ENCODE results near the gene DNM2. TPM values are rescaled to one million over a fixed set of nuclear protein-coding genes. Genes with fewer than 3 reads are reported as not detected.
"Not testable (repeated sequence)": the region's sequence is repeated elsewhere in the genome, so short reads cannot be mapped to it uniquely, and the experiment has no call there.

DNM2 gene
- total RNA-seq, 3 donors from 2014 or later: 318 to 602 (median 562) TPM

GRCh38 chr19:10832939-10833296 lies 115.0 kb downstream of the DNM2 start:
- H3K9me3 ChIP-seq: peaks cover 2% of the 10 kb centered on the region
- intact Hi-C loops (cut with DNase I, micrococcal nuclease): no loop called here
- H3K4me3 ChIP-seq: no peak overlapping the region
- ATAC-seq: no peak
- peaks cover 7% of the 10 kb centered on the region for H3K4me1 ChIP-seq (ENCODE audit: low read depth)
- TF ChIP-seq, protein P1, sequence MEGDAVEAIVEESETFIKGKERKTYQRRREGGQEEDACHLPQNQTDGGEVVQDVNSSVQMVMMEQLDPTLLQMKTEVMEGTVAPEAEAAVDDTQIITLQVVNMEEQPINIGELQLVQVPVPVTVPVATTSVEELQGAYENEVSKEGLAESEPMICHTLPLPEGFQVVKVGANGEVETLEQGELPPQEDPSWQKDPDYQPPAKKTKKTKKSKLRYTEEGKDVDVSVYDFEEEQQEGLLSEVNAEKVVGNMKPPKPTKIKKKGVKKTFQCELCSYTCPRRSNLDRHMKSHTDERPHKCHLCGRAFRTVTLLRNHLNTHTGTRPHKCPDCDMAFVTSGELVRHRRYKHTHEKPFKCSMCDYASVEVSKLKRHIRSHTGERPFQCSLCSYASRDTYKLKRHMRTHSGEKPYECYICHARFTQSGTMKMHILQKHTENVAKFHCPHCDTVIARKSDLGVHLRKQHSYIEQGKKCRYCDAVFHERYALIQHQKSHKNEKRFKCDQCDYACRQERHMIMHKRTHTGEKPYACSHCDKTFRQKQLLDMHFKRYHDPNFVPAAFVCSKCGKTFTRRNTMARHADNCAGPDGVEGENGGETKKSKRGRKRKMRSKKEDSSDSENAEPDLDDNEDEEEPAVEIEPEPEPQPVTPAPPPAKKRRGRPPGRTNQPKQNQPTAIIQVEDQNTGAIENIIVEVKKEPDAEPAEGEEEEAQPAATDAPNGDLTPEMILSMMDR (IDR thresholded peaks at IDR 0.05): no peak
- peaks cover 15% of the 10 kb centered on the region for H3K36me3 ChIP-seq (ENCODE audit: low read depth)
- DNase-seq: no peak

DNA sequence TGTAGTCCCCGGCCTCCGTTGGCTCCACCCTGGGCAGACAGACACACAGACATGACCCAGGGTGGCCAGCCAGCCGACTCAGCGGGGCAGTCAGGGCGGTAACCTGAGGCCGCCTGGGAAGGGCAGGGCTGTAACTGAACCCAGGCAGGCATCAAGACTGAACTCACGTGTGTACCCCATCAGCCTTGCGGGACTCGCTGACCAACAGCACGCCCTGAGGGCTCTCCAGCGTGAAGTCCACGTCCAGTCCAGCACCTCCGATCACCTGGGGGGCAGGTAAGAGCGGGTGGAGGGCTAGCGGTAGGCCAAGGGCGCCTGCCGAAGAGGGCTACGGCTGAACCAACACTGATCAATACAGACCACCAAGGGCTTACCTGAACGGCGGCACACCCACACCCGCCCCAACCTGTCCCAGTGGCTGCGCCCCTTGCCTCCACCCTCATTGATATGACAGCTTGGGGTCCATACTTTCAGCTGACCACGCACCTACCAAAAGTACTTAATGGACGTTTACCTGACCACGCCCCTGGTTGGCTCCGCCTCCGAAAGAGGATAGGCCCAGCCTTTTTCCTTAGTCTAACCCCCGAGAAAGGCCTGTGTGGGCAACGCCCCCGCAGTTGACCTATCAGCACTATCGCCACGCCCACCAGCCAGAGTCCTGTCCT lies 117.3 kb downstream of the DNM2 start:
- DNase-seq (peak in 1 of 3 donors; percentile 100), ATAC-seq (peak; percentile 25)
- Histone ChIP-seq H3K36me3 (ENCODE audit: low read depth) (peaks cover 9% of the 10 kb centered on the region), H3K4me3 (peak overlapping the region; percentile 47), H3K4me1 (ENCODE audit: low read depth) (peaks cover 7% of the 10 kb centered on the region), H3K9me3 (peaks cover 2% of the 10 kb centered on the region)
- TF ChIP-seq, protein P1 (IDR thresholded peaks at IDR 0.05): no peak
- intact Hi-C loops (cut with DNase I, micrococcal nuclease): no loop called here

DNA sequence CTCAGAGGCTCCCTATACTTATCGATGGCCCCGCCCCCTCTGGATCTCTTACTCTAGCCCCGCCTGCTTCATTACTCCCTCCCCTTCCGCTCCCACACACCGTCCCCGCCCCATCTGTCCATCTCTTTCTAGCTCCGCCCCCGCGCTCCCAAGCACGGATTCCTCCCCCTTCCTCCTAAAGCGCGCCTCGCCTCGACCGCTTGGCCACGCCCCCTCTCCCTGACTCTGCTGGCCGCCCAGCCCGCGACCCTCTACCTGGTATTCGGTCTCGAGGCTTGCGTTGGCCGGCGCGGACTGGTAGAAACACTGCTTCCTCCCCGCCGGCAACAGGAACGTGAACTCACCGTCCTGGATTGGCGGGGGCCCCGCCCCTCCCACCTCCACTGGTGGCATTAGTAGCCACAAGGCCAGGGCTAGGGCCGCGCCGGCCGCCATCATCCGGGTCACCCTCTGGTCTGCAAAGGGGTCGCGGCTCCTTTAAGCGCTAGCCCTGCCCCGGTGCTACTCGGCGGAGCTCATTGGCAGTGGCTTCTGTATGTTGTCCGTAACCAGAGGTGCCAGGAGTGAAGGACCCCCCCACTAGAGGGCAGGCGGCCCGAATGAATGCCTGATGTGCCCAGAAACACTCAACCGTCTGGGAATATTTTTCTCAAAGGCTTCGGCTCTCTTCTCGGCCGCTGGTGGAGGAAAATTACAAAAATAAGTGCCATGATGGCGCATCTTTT lies 118.0 kb downstream of the DNM2 start, which contains the start of gene TMED1:
Gene TMED1, minus strand, starts transcription at position 459 of the 725 bp plus-strand sequence. Its CDS starts 21 bp downstream, at position 438.
- ATAC-seq (peak; percentile 89), DNase-seq (peak; percentile 95 to 100 (median 98))
- Histone ChIP-seq H3K4me3 (peak within 1 kb of the TSS; percentile 47), H3K9me3 (peaks cover 2% of the 10 kb centered on the region), H3K36me3 (ENCODE audit: low read depth) (peaks cover 9% of the 10 kb centered on the region), H3K4me1 (ENCODE audit: low read depth) (peaks cover 7% of the 10 kb centered on the region)
- intact Hi-C loops (cut with DNase I, micrococcal nuclease): no loop called here
- TF ChIP-seq, protein P1 (IDR thresholded peaks at IDR 0.05): peak; percentile 36

DNA sequence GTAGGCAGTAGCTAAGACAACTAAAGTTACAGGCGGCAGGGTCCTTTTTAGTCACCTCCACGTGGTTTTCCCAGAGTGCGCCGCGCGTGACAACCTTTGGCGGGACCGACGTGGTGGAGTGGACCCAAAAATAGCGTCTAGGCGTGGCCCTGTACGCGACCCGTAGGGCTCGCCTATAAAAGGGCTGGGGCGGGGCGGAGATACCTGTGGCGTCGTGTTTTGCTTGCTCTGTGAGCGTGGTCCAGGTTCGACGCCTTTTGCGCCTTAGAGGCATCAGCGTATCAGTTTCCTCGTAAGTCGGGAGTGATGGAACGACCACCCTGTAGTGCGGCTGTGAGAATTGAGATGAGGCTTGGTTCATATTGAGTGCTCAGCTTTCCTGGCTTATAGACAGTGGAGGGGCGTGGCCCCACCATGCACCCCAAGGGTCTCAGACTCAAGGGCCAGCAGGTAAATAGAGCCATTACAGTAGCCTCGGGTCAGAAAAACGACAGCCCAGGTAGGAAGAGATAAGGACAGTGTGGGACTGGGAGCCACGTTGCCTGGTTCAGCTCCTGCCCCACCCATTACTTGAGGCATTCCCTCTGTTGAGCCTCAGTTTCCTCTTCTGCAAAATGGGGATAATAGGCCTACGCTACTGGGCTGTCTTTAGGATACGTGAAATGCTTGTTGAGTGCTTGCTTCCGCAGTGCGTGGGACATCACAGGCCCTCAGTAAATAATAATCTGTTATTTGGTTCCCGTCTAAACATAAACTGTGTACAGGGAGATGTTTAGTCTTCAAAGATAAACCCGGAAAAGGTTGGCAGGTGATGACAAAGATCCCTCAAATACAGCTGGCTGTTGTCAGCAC lies 118.8 kb downstream of the DNM2 start:
- intact Hi-C loops (cut with DNase I, micrococcal nuclease): no loop called here
- Histone ChIP-seq H3K36me3 (ENCODE audit: low read depth) (peaks cover 9% of the 10 kb centered on the region), H3K9me3 (peaks cover 2% of the 10 kb centered on the region), H3K4me3 (peak overlapping the region; percentile 47), H3K4me1 (ENCODE audit: low read depth) (peaks cover 7% of the 10 kb centered on the region)
- DNase-seq: peak; percentile 88 to 92 (median 89)
- TF ChIP-seq, protein P1 (IDR thresholded peaks at IDR 0.05): no peak
- ATAC-seq: peak; percentile 54

GRCh38 chr19:10837649-10838048 lies 119.8 kb downstream of the DNM2 start:
- H3K9me3 ChIP-seq; H3K4me1 ChIP-seq (ENCODE audit: low read depth); ATAC-seq; intact Hi-C loops (cut with DNase I, micrococcal nuclease); H3K4me3 ChIP-seq; DNase-seq; H3K36me3 ChIP-seq (ENCODE audit: low read depth): not testable (repeated sequence)

Data from mucosa of descending colon (tissue), 3 donors.